H54 (cell line): ENCODE measurements around the gene EML1.
"Not testable (repeated sequence)": the region's sequence is repeated elsewhere in the genome, so short reads cannot be mapped to it uniquely, and the experiment has no call there.

Experiments
- DNase-seq: peaks from one replicate; pipeline ENCODE4 v3.0.0; 2011; ENCODE audit warnings: low spot score, mixed read lengths; ENCODE audit not compliant: insufficient read length
- FAIRE-seq: peaks from 3 replicates; lab custom pipeline; 2011; peaks lifted over from hg19 to GRCh38; lab: Jason Lieb, UNC
- POLR2A ChIP-seq: IDR thresholded peaks from 2 replicates; pipeline ENCODE4 v1.6.1; 2011; ENCODE audit warnings: low read depth, mild to moderate bottlenecking, low read length

The EML1 gene

DNA sequence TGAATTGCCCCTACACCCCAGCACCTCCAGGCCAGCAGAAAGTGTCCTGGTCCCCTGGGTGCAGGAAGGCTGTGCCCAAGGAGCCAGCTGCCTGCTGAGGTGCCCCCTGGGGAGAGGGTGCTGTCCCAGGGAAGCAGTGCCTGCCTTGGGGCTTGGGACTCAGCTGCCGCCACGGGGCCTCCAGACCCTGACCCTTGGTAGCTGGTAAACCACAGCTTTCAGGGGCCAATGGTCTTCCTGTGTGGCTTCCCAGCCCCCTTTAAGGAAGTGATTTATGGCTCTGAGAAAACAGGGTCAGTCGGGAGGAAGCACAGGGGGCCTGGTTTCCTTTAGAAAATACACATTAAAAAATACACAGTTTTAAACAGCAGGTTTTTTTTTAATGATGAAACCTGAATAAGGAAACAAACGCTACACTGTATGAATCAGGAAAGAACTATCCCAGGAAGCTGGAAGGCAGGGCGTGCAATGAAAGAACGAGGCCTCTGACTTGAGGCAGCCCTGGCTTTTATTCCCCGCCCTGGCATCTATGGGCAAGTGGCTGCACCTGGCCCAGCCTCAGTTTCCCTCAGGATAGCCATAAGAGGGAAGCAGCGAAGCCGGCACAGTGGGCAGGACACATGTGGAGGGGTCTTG, 40.6 kb upstream of the EML1 start:
- FAIRE-seq (no peak), DNase-seq (no peak)
- TF ChIP-seq POLR2A, result no peak

DNA sequence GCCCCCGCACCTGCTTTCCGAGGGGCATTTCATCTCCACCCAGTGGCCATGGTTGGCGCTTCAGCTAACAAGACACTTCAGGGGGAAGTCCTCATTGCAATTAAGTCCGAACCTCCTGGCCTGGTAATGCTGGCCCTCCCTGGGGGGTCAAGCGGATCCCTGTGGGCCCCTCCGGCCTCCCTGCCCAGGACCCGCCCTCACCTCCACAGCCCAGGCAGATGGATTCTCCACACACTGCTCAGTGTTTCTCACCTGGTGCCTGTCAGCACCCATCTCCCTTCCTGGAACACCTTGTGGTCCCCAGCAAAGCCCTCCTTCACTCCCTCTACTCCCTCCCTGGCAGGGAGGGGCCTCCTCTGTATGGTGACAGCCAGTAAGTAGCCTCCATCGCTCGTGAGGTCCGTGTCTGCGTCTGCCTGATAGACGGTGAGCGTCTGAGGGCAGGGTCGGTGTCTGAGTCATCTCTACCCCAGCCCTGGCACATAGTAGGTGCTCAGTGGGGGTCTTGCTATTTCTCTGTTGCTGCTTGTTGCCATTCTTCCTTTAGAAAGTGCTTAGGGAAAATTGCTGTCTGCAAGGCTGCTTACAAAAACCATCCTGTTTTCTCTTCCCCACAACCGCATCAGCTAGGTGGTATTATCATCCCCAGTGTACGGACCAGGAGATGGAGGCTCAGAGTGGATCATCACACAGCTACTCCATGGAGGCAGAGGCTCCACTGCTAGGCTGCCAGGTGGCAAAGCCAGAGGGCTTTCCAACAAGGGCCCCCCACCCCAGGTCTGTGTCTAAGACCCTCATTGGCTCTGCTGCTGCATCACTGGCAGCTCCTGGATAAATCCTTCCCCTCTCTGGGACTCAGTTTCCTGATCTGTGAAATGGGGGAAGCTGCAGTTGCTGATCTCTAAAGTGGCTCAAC, 39.7 kb upstream of the EML1 start:
- FAIRE-seq (no peak), DNase-seq (no peak)
- TF ChIP-seq POLR2A, result no peak

DNA sequence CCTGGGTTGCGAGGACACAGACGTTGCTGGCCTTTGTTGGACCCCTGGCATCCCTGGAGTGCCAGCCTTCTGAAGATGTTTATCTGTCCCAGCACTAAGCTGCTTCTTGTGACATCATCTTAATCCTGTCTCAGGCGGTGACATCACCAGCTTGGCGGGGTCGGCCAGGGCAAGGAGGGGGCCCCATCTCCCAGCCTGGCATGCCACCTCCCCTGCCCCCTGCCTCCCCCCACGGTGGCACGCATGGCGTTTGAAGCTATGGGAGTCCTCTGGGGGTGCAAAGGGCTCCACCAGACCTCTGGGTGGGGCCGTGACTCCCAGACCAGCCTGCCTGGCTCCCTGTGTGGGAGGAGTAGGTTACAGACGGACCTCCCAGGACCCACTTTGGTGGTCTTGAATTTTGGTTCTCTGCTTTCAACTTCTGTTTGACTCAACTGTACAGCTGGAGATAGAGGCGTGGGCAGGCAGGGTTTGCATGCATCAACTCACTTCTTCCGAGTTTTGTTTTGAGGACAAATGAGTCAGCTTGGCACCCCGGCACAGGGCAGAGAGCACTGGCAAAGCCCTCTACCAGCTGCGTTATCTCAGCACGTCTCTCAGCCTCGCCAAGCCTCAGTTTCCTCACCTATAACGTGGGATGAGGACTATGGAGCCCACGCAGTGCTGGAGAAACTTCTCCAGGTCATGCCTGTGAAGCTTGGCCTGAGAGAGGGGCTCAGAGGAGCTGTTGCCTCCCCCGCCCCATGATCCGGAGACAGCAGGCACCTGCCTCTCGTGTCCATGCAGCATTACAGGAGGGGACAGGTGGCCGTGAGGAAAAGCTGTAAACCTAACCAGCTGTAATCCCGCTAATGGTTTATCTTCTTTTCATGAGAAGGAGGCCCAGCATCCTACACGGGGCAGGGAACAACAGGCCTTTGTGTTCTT, 38.8 kb upstream of the EML1 start:
- DNase-seq (no peak), FAIRE-seq (peak; percentile 38)
- TF ChIP-seq POLR2A, result no peak

DNA sequence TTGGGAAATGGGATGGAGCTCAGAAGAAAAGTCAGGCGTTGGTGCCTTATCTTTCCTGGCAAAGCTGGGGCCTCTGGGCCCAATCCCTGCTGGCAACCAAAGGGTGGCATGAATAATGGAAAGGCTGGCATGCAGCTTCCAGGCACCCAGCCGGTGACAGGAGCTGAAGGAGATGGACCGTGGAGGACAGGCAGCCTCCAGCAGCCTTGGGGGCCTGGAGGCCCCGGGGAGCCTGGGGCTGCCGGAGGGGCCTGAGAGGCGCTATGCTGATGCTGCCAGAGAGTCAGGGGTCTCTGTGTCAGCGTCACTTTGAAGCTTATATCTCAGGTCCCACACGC, 38.2 kb upstream of the EML1 start:
- DNase-seq (no peak), FAIRE-seq (no peak)
- no peak for TF ChIP-seq POLR2A

DNA sequence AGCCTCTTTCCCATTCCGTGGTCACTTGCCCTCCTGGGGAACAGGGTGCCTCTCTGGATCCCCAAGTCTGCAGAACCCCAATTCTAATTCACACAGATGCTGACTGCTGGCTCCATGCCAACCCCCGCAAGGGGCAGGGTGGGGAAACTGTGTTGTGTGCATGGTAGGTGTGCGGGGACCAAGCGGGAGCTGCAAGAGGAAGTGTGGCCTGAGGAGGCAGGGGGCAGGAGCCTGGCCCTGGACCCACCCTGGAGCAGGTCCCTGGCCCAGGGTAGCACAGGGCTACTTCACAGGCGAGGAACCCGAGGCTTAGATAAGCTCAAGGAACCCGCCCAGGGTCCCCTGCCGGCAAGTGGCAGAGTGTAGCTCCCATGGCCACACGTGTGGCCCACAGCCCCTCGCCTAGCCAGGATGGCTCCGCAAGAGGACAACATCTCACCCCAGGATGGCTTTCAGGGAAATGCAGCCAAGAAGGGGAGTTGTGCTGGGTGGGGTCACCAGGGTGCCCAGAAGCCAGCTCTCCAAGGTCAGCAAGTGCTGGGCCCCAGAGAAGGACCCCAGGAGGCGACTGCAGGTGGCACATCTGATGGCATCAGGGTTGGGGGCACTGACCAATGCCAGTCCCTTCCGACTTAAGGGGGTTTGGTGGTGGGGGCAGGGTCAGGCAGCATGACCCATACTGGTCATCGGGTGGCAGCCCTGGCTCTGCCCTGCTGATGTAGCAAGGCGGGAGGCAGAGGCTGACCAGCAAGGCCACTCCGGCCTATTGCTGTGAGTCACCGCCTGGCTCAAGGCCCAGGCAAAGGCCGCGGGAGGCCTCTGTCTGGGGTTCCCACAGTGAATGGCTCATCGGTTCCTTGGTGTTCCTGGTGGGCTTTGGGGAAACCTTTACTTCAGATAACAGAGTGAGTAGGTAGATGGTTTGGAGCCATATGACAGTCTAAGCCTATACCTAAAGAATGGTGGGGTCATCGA, 37.3 kb upstream of the EML1 start:
- FAIRE-seq (peak; percentile 61), DNase-seq (peak; percentile 89)
- no peak for TF ChIP-seq POLR2A

DNA sequence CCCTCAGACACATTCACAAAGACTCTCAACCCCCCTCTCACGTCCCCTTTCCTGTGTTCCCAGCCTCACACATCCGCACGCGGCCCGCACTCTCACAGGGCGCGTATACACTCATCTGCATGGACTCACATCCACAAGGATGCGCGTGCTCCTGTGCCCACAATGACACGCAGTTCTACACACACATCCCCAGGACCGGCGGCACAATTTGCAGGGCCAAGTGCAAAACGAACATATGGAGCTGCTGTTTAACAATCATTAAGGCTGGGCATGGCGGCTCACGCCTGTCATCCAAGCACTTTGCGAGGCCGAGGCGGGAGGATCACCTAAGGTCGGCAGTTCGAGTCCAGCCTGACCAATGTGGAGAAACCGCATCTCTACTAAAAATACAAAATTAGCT, 36.4 kb upstream of the EML1 start:
- no peak for TF ChIP-seq POLR2A
- FAIRE-seq (no peak), DNase-seq (no peak)

DNA sequence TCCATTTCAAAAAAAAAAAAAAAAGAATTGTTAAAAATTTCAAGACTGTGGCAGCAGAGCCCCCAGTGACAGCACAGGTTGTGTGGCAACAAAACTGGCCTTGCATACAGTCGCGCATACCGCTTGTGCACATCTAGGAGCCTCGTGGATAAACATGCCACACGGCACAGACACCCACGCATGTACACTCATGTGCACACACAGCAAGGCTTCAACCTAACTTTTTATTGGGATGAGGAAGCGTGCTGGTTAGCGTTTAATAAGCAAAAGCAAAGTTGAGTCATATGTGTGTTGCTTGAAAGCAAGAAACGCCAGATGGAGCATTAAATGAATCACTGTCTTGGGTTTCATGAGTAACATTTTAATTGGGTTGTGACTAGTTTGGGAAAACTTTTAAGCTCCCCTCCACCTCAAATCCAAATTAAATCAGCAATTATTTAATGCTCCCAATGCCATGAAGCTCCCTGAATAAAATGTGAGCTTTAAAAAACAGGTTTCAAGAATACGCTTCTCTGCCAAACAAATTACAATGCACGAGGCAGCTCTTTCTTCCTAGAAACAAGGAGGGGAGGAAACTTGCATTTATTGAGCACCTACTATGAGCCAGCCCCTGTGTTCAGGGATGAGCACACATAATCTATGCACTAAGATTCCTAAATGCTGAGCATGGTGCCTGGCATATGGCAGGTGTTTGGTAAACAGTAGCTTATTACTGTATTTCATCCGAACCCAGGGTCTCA, 35.7 kb upstream of the EML1 start:
- FAIRE-seq (peak; percentile 78), DNase-seq (no peak)

DNA sequence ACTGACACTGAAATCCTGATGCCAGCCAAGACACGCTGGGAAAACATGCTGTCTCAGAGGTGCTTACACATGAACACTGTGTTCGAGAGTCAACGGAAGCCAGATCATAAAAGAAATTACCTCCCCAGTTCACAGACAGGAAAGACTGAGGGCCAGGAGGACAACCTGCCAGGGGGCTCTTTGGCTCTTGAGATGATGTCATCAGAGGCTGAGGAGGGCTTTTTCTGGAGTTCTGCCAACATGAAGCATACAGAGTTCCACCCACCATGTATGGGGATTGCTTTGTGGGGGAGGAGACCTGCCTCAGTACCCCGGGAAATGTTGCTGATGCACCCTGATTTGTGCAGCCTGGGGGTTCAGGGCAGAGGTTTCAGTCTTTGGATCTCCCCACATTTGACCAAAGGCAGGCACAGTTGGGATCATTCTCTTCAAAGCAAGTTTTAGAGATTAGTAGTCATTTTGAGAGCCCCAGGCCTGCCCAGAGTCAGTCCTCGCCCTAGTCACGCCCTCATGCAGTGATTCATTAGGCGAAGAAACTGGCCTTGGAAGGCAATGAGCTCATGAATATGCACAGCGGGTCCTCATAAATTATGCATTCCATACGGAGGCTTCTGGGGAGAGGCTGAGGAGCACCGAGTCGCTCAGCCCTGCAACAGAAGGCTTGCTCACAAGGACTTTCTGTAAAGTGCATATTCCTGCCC, 34.9 kb upstream of the EML1 start:
- DNase-seq (peak; percentile 70), FAIRE-seq (peak; percentile 92)
- no peak for TF ChIP-seq POLR2A

More for the DNA sequence above, 35.7 kb upstream of the EML1 start:
- no peak for TF ChIP-seq POLR2A

DNA sequence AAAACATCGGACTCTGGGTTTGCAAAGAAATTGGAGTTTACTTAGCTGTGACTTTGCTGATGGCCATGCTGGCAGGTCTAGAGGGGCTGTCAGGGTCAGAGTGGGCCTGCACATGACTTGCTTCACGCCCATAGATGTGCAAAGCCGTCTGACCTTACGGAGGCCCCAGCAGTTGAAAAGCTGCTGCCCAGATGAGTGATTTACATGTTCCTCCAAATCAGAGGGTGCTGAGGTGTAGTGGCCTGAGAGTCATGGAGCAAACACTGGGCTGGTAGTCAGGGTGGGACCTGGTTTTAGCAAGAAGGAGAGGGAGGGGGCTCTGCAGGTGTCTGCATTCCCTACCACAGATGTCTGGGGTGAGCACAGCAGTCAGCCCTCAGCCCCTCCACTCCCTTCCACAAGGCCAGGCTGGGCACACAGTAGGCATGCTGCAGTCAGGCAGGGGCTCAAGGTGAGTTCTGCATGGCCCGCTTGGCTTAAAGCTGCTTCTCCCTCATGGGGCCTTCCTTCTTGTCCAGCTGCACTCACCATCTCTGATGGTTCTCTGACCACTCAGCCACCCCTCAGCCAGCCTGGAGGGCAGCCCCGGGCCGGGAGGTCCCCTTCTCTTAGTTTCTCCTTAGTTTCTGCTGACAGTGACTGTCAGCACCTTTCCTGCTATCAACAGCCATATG, 34.2 kb upstream of the EML1 start:
- FAIRE-seq, result no peak
- TF ChIP-seq POLR2A, result no peak

DNA sequence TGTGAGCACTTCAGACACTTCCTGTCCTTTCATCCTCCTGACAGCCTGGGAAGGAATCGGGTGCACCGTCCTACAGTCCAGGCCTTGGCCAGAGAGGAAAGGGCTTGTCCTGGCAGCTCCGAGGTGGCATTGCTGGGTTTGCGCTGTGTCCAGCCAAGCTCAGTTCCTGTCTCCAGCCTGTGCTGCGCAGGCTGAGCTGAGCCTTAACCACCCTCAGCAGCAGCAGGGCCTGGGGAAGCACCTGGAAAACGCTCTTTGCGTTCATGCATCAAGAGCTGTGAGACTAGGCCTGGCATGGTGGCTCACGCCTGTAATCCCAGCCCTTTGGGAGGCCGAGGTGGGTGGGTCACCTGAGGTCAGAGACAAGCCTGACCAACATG, 33.7 kb upstream of the EML1 start:
- no peak for FAIRE-seq
- DNase-seq, result no peak
- TF ChIP-seq POLR2A, result no peak

More for the DNA sequence above, 34.2 kb upstream of the EML1 start:
- DNase-seq, result no peak

DNA sequence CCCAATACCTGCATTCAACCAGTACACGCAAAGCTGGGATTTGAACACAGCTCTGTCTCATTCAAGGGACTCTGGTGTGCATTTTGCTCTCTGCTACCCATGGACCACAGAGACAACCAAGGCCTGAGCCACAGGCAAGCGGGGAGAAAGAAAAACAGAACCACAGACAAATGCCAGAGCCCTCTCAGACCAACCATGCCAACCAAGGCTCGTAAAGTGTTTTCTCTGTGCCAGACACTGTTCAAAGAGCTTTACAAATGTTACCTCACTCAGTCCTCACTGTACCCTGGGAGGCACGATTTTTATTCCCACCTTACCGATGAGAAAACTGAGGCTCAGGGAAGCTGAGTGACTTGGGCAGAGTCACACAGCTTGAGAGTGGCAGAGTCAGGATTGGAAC, 32.4 kb upstream of the EML1 start:
- DNase-seq, result no peak
- FAIRE-seq, result no peak
- TF ChIP-seq POLR2A, result no peak

DNA sequence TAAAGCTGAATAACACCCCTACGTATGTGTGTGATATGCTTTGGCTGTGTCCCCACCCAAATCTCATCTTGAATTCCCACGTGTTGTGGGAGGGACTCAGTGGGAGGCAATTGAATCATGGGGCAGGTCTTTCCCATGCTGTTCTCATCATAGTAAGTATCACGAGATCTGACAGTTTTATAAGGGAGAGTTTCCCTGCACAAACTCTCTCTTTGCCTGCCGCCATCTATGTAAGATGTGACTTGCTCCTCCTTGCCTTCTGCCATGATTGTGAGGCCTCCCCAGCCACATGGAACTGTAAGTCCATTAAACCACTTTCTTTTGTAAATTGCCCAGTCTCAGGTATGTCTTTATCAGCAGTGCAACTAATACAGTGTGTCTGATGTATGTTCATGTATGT, 30.3 kb upstream of the EML1 start:
- not testable (repeated sequence) for FAIRE-seq, DNase-seq
